Heart right ventricle (tissue), 16 donors: ENCODE results near the gene HUNK. TPM values are rescaled to one million over a fixed set of nuclear protein-coding genes. Genes with fewer than 3 reads are reported as not detected.

ENCODE experiments used
- ATAC-seq, 8 donors: fragments of 200-7000 bp; cut with Tn5 transposase; one replicate each; pipeline ENCODE4 v1.9.1; 2020; ENCODE audit warnings: mild to moderate bottlenecking in 8 of 8, moderate library complexity in 8 of 8, moderate number of reproducible peaks in 1 of 8
- DNase-seq, 2 donors: peaks; one replicate each; pipeline ENCODE4 v3.0.0-alpha.2; 2020
- H3K27ac ChIP-seq, 10 donors: fragments of 200-600 bp; sonication (generic) in 2 of 10; one replicate each; pipeline versions ENCODE4 v1.5.0 to v1.8.0; 2020 to 2022; ENCODE audit warnings: mild to moderate bottlenecking in 3 of 10
- H3K27me3 ChIP-seq, 7 donors: fragments of 200-600 bp; one replicate each; pipeline ENCODE4 v1.8.0; 2021 to 2022; ENCODE audit warnings: mild to moderate bottlenecking in 2 of 7
- H3K36me3 ChIP-seq, 9 donors: fragments of 200-600 bp; sonication (generic) in 1 of 9; one replicate each; pipeline versions ENCODE4 v1.5.0 to v1.8.0; 2020 to 2022; ENCODE audit warnings: mild to moderate bottlenecking in 2 of 9
- H3K4me1 ChIP-seq, 9 donors: fragments of 200-600 bp; sonication (generic) in 1 of 9; one replicate each; pipeline versions ENCODE4 v1.5.0 to v1.8.0; 2020 to 2022; ENCODE audit warnings: mild to moderate bottlenecking in 4 of 9
- H3K4me3 ChIP-seq, 10 donors: fragments of 200-600 bp; sonication (generic) in 2 of 10; one replicate each; pipeline versions ENCODE4 v1.5.0 to v1.8.0; 2020 to 2022; ENCODE audit warnings: mild to moderate bottlenecking in 7 of 10, moderate library complexity in 2 of 10
- H3K9me3 ChIP-seq, 11 donors: fragments of 200-600 bp in 10 of 11; sonication (generic) in 2 of 11; one replicate each; pipeline versions ENCODE4 v1.5.0 to v1.8.0; 2013 to 2022; ENCODE audit warnings: mild to moderate bottlenecking in 2 of 11, control low read depth in 1 of 11, moderate library complexity in 1 of 11
- WGBS, 2 donors: extraction: QIAGEN DNeasy Blood & Tissue Kit; methylation state at CpG; one replicate each; pipeline ENCODE4 v1.1.7; 2013; ENCODE audit warnings: inconsistent platforms in 1 of 2; 5-methylcytosine and 5-hydroxymethylcytosine counted together
- intact Hi-C, 10 donors: fragments of 100-400 bp; cut with DNase I; formaldehyde crosslinking; loops; one replicate each; pipeline versions ENCODE4 v1.11.1 to v1.14.2; 2022
- polyA plus RNA-seq, 2 donors: library from polyadenylated mRNA; stranded (reverse); fragments of 200-250 nt; gene quantifications; one replicate each; pipeline ENCODE4 v1.2.3, GENCODE V29; 2013
- total RNA-seq, 10 donors: library from RNA; stranded (reverse); fragmentation: NEBNext Ultra II Directional in 3 of 10; extraction: Animal tissue kit (Norgen Biotek cat#: 25700) in 3 of 10; gene quantifications; one replicate each; pipeline versions ENCODE4 v1.2.1 to v1.2.4, GENCODE V29; 2021 to 2023
- TF ChIP-seq, protein P1 (sequence below), 9 donors: fragments of 200-600 bp; sonication (generic) in 2 of 9; IDR thresholded peaks; one replicate each; pipeline versions ENCODE4 v1.5.0 to v1.8.0; 2021 to 2022; ENCODE audit warnings: antibody characterized with exemption in 9 of 9, mild to moderate bottlenecking in 5 of 9, moderate library complexity in 1 of 9
- donor health status: Arrhythmogenic right ventricular cardiomyopathy.
- donor health status: ischemic (EF 13 %, LVEDD 7.1; RV severe dilation, severe dysfunction).
- donor health status: healthy with polysubstance abuse.
- donor health status: DM: no; HTN: yes; CAD: no.
- donor health status: DM: no; HTN: no; CAD: no.
- donor health status: ischemic (EF 25% LVEDD 6.9; RV normal size, moderate dysfunction).
- donor health status: ischemic (EF 25% LVEDD 5.7; RV mildly dilated, moderate dysfunction).
- donor health status: healthy.
- donor health status: DM: yes; HTN: yes; CAD: no.
- donor health status: Ischemic cardiomyopathy.
- donor health status: ischemic (EF 35%, LVEDD 5.7; RV mildly dilated, moderate dysfunction).
- donor health status: nonischemic (EF 11% LVEDD 7.7; RV severe dilation, severe dysfunction).
- donor health status: DM: yes; HTN: yes; CAD: no.
- donor health status: PGD.
- donor health status: ischemic (EF 29% LVEDD 5.4; RV normal size, mild dysfunction).
- donor health status: nonischemic (EF 23%, LVEDD 6.1; RV moderate dilation, normal function).

Gene HUNK
- total and polyA plus RNA-seq, 12 donors = 0.04 to 0.81 (median 0.10) TPM; not detected in 2

DNA sequence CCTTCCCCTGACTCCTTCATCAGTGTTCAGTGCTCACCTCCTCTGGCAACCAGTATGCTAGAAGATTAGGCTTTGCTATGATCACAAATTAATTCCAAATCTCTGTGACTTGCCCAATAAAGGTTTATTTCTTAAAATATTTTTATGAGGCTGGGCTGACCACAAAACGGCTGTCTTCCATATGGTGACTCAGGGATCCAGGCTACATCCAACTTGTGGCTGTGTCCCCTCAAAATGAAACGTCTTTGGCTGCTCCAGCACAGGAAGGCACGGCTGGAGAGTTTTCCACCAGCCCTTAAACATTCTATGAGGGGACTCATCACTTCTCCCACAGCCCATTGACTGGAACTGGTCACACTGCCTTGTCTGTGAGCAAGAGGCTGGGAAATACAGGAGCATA lies 131.5 kb downstream of the HUNK start:
- 84 to 85% methylated on average over 3 of the region's 3 CpGs for WGBS, 2 donors

DNA sequence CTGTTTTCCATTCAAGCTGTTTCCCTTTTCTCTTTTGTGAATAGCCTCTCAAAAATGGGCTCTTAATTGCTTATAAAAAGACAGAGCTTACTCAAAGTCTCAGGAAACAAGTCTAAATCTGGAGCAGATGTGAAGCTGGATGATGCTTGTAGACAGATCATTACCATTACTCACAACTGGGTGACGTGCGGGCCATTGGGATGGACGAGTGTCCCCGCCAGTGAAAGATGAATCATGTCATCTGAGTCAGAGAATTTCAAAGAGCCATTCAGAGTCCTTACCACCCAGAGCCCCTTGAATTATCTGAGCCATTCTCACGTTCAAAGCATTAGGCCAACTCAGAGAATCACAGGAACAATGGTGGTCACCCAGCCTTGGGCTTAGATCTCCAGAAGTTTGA lies 134.6 kb downstream of the HUNK start:
- TF ChIP-seq, protein P1, sequence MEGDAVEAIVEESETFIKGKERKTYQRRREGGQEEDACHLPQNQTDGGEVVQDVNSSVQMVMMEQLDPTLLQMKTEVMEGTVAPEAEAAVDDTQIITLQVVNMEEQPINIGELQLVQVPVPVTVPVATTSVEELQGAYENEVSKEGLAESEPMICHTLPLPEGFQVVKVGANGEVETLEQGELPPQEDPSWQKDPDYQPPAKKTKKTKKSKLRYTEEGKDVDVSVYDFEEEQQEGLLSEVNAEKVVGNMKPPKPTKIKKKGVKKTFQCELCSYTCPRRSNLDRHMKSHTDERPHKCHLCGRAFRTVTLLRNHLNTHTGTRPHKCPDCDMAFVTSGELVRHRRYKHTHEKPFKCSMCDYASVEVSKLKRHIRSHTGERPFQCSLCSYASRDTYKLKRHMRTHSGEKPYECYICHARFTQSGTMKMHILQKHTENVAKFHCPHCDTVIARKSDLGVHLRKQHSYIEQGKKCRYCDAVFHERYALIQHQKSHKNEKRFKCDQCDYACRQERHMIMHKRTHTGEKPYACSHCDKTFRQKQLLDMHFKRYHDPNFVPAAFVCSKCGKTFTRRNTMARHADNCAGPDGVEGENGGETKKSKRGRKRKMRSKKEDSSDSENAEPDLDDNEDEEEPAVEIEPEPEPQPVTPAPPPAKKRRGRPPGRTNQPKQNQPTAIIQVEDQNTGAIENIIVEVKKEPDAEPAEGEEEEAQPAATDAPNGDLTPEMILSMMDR (IDR thresholded peaks at IDR 0.05) = no peak
- DNase-seq (no peak), ATAC-seq (no peak)
- H3K27me3 ChIP-seq = peaks cover 0 to 3% (median 0%) of the 10 kb centered on the region in 7 donors
- 77 to 83% methylated on average over 5 of the region's 5 CpGs for WGBS, 2 donors
- intact Hi-C loops = no loop called here
- peaks cover 0 to 9% (median 0%) of the 10 kb centered on the region in 11 donors for H3K9me3 ChIP-seq
- no peak overlapping the region for H3K4me3 ChIP-seq
- H3K36me3 ChIP-seq = no peaks in the 10 kb centered on the region
- H3K27ac ChIP-seq = no peak overlapping the region
- H3K4me1 ChIP-seq = no peaks in the 10 kb centered on the region

More for the DNA sequence above, 131.5 kb downstream of the HUNK start:
- Histone ChIP-seq H3K4me3 (no peak overlapping the region), H3K4me1 (no peaks in the 10 kb centered on the region), H3K27ac (no peak overlapping the region), H3K9me3 (peaks cover 0 to 9% (median 0%) of the 10 kb centered on the region in 11 donors), H3K27me3 (peaks cover 0 to 3% (median 0%) of the 10 kb centered on the region in 7 donors), H3K36me3 (no peaks in the 10 kb centered on the region)
- TF ChIP-seq, protein P1 (IDR thresholded peaks at IDR 0.05) = no peak
- intact Hi-C loops = no loop called here
- ATAC-seq = no peak
- DNase-seq = no peak

DNA sequence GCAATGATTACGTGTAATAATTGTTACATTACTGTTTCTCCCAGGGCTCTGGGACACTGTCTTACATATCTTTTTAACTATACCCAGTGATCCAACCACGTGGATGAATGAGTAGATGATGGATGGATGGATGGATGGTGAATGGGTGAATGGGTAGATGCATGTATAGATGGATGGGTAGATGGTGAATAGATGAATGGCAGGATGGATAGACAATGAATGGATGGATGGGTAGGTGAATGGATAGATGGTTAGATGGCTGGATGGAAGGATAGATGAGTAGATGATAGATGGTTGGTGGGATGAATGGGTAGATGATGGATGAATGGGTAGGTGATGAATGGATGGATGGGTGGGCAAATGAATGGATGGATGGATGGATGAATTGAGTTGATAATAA lies 135.9 kb downstream of the HUNK start:
- 73 to 83% methylated on average over 2 of the region's 2 CpGs for WGBS, 2 donors
- H3K27me3 ChIP-seq = peaks cover 0 to 3% (median 0%) of the 10 kb centered on the region in 7 donors
- H3K36me3 ChIP-seq = no peaks in the 10 kb centered on the region
- TF ChIP-seq, protein P1 (IDR thresholded peaks at IDR 0.05) = no peak
- intact Hi-C loops = no loop called here
- H3K9me3 ChIP-seq = peaks cover 0 to 9% (median 0%) of the 10 kb centered on the region in 11 donors
- ATAC-seq = no peak
- H3K4me1 ChIP-seq = no peaks in the 10 kb centered on the region
- H3K4me3 ChIP-seq = no peak overlapping the region
- H3K27ac ChIP-seq = no peak overlapping the region
- DNase-seq = no peak

DNA sequence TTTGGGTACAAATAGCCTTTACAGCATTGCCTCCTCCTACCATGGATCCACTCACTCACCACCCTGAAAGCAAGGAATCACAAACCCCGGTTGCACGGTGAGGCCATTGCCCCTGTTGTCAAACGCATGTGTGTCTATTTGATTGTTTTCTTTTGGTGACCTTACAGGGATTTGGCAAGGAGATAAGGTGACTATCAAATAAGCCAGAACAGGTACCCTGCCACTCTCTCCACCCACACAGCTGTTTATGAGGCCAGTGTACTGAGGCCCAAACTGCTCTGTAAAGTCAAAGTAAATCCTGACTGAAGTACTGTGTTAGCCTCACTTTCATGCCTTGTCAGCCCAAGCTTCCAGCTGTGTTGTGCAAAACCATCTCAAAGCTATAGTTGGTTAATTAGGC lies 136.4 kb downstream of the HUNK start:
- Histone ChIP-seq H3K27ac (no peak overlapping the region), H3K9me3 (peaks cover 0 to 6% (median 0%) of the 10 kb centered on the region in 11 donors), H3K4me3 (no peak overlapping the region), H3K36me3 (no peaks in the 10 kb centered on the region), H3K27me3 (peaks cover 0 to 3% (median 0%) of the 10 kb centered on the region in 7 donors), H3K4me1 (no peaks in the 10 kb centered on the region)
- WGBS, 2 donors = 78 to 83% methylated on average over 3 of the region's 3 CpGs
- ATAC-seq (no peak), DNase-seq (no peak)
- TF ChIP-seq, protein P1 (IDR thresholded peaks at IDR 0.05) = no peak
- intact Hi-C loops = no loop called here
